Activated naive CD4-positive, alpha-beta T cell treated with anti-CD3 and anti-CD28 coated beads, Interleukin-2, amount 10 ng/mL, durations not matched to agents 7 days and 5 days (primary cell): Measurements from ENCODE around the gene CMTM8.
A peak's percentile ranks its signal among the peaks of the same experiment; 100 is the strongest.

Experiments
- CTCF ChIA-PET: fragments of 350-600 bp; sonication (Branson Sonifier 250); formaldehyde crosslinking; loops from one replicate; lab custom pipeline; 2021; ENCODE audit warnings: antibody characterized with exemption; lab: Charles Lee
- DNase-seq: peaks from one replicate; pipeline ENCODE4 v3.0.0-alpha.2; 2020
- H3K27ac Mint-ChIP-seq: one replicate; pipeline ENCODE4 v1.8.0; 2021; ENCODE audit warnings: mild to moderate bottlenecking, moderate library complexity, mixed read lengths
- H3K27me3 Mint-ChIP-seq: one replicate; pipeline ENCODE4 v1.8.0; 2021; ENCODE audit warnings: mild to moderate bottlenecking, mixed read lengths
- H3K36me3 Mint-ChIP-seq: one replicate; pipeline ENCODE4 v1.8.0; 2021; ENCODE audit warnings: mixed read lengths
- H3K4me1 Mint-ChIP-seq: one replicate; pipeline ENCODE4 v1.8.0; 2021; ENCODE audit warnings: mixed read lengths
- H3K4me3 Mint-ChIP-seq: one replicate; pipeline ENCODE4 v1.8.0; 2021; ENCODE audit warnings: mild to moderate bottlenecking, moderate library complexity, mixed read lengths
- H3K9me3 Mint-ChIP-seq: one replicate; pipeline ENCODE4 v1.8.0; 2021; ENCODE audit warnings: mixed read lengths

The CMTM8 gene

GRCh38 chr3:32296251-32297204, 58.0 kb downstream of the CMTM8 start:
- H3K27ac Mint-ChIP-seq, result peak overlapping the region; percentile 91

GRCh38 chr3:32297366-32297765, 58.9 kb downstream of the CMTM8 start:
- peak overlapping the region; percentile 88 for H3K27ac Mint-ChIP-seq
- peaks cover 47% of the 10 kb centered on the region for H3K4me1 Mint-ChIP-seq
- H3K9me3 Mint-ChIP-seq, result no peaks in the 10 kb centered on the region
- peaks cover 2% of the 10 kb centered on the region for H3K36me3 Mint-ChIP-seq
- H3K27me3 Mint-ChIP-seq, result no peaks in the 10 kb centered on the region
- CTCF ChIA-PET, result interaction anchor here (1.0 to 6.7 kb wide), 12 partner anchors 10 to 171 kb away, joined by 3 to 124 read pairs (median 9); no protein-coding TSS in a partner anchor
- peak; percentile 45 for DNase-seq
- H3K4me3 Mint-ChIP-seq, result no peak overlapping the region

More at GRCh38 chr3:32296251-32297204, 58.0 kb downstream of the CMTM8 start:
- H3K27me3 Mint-ChIP-seq, result no peaks in the 10 kb centered on the region
- CTCF ChIA-PET, result interaction anchor here (0.5 to 6.7 kb wide), 23 partner anchors 8 to 172 kb away, joined by 3 to 124 read pairs (median 5); partner anchors contain the start of gene CMTM8
- no peaks in the 10 kb centered on the region for H3K9me3 Mint-ChIP-seq
- DNase-seq, result peak; percentile 73
- no peak overlapping the region for H3K4me3 Mint-ChIP-seq
- peaks cover 43% of the 10 kb centered on the region for H3K4me1 Mint-ChIP-seq
- H3K36me3 Mint-ChIP-seq, result peaks cover 2% of the 10 kb centered on the region

- H3K27me3 Mint-ChIP-seq, result no peaks in the 10 kb centered on the region
- no peak overlapping the region for H3K4me3 Mint-ChIP-seq
- H3K4me1 Mint-ChIP-seq, result peaks cover 70% of the 10 kb centered on the region
- peaks cover under 1% of the 10 kb centered on the region for H3K9me3 Mint-ChIP-seq
- peaks cover 11% of the 10 kb centered on the region for H3K36me3 Mint-ChIP-seq
- CTCF ChIA-PET, result interaction anchor here (0.6 to 3.9 kb wide), 4 partner anchors 10 to 73 kb away, joined by 3 to 38 read pairs (median 4); no protein-coding TSS in a partner anchor
- H3K27ac Mint-ChIP-seq, result peak overlapping the region; percentile 94
- DNase-seq, result no peak
Observed at GRCh38 chr3:32301426-32301825, 62.9 kb downstream of the CMTM8 start.

- CTCF ChIA-PET, result interaction anchor here (0.7 to 3.9 kb wide), 5 partner anchors 8 to 165 kb away, joined by 3 to 38 read pairs (median 3); no protein-coding TSS in a partner anchor
- Mint-ChIP-seq H3K4me1 (peaks cover 60% of the 10 kb centered on the region), H3K27me3 (no peaks in the 10 kb centered on the region), H3K36me3 (peaks cover 15% of the 10 kb centered on the region), H3K9me3 (peaks cover 3% of the 10 kb centered on the region), H3K4me3 (peak overlapping the region; percentile 47), H3K27ac (peak overlapping the region; percentile 94)
- DNase-seq, result no peak
Observed at GRCh38 chr3:32302601-32303398, 64.3 kb downstream of the CMTM8 start.

GRCh38 chr3:32303399-32303747, 64.9 kb downstream of the CMTM8 start:
- CTCF ChIA-PET, result interaction anchor here (1.6 to 3.9 kb wide), 3 partner anchors 20 to 164 kb away, joined by 3 to 38 read pairs (median 9); no protein-coding TSS in a partner anchor
- peaks cover 15% of the 10 kb centered on the region for H3K36me3 Mint-ChIP-seq
- H3K27me3 Mint-ChIP-seq, result no peaks in the 10 kb centered on the region
- H3K27ac Mint-ChIP-seq, result peak overlapping the region; percentile 94
- peaks cover 57% of the 10 kb centered on the region for H3K4me1 Mint-ChIP-seq
- peak overlapping the region; percentile 47 for H3K4me3 Mint-ChIP-seq
- peaks cover 3% of the 10 kb centered on the region for H3K9me3 Mint-ChIP-seq
- peak; percentile 67 for DNase-seq

- CTCF ChIA-PET, result interaction anchor here (1.2 to 3.9 kb wide), 7 partner anchors 9 to 164 kb away, joined by 3 to 38 read pairs (median 6); no protein-coding TSS in a partner anchor
- H3K9me3 Mint-ChIP-seq, result peaks cover 3% of the 10 kb centered on the region
- peaks cover 15% of the 10 kb centered on the region for H3K36me3 Mint-ChIP-seq
- peak overlapping the region; percentile 85 for H3K27ac Mint-ChIP-seq
- H3K4me3 Mint-ChIP-seq, result no peak overlapping the region
- H3K27me3 Mint-ChIP-seq, result no peaks in the 10 kb centered on the region
- peaks cover 57% of the 10 kb centered on the region for H3K4me1 Mint-ChIP-seq
- DNase-seq, result no peak
Observed at GRCh38 chr3:32303977-32304881, 65.7 kb downstream of the CMTM8 start.

- H3K36me3 Mint-ChIP-seq, result peaks cover 13% of the 10 kb centered on the region
- DNase-seq, result no peak
- no peak overlapping the region for H3K4me3 Mint-ChIP-seq
- no peak overlapping the region for H3K27ac Mint-ChIP-seq
- no peaks in the 10 kb centered on the region for H3K27me3 Mint-ChIP-seq
- CTCF ChIA-PET, result interaction anchor here (1.2 to 3.9 kb wide), 6 partner anchors 7 to 162 kb away, joined by 3 to 38 read pairs (median 6); no protein-coding TSS in a partner anchor
- peaks cover 55% of the 10 kb centered on the region for H3K4me1 Mint-ChIP-seq
- peaks cover 3% of the 10 kb centered on the region for H3K9me3 Mint-ChIP-seq
Observed at GRCh38 chr3:32305361-32305876, 66.9 kb downstream of the CMTM8 start.

GRCh38 chr3:32306072-32306471, 67.6 kb downstream of the CMTM8 start:
- CTCF ChIA-PET, result no interaction called here
- Mint-ChIP-seq H3K4me3 (no peak overlapping the region), H3K27me3 (no peaks in the 10 kb centered on the region), H3K9me3 (peaks cover 3% of the 10 kb centered on the region), H3K27ac (no peak overlapping the region), H3K4me1 (peaks cover 52% of the 10 kb centered on the region), H3K36me3 (peaks cover 13% of the 10 kb centered on the region)
- no peak for DNase-seq

- Mint-ChIP-seq H3K4me1 (peaks cover 51% of the 10 kb centered on the region), H3K27me3 (no peaks in the 10 kb centered on the region), H3K4me3 (no peak overlapping the region), H3K27ac (no peak overlapping the region), H3K36me3 (peaks cover 13% of the 10 kb centered on the region), H3K9me3 (peaks cover 3% of the 10 kb centered on the region)
- CTCF ChIA-PET, result interaction anchor here (0.9 kb wide), 1 partner anchor 27 kb away, joined by 3 read pairs; no protein-coding TSS in a partner anchor
- no peak for DNase-seq
Observed at GRCh38 chr3:32307591-32307990, 69.1 kb downstream of the CMTM8 start.

- H3K27me3 Mint-ChIP-seq, result no peaks in the 10 kb centered on the region
- CTCF ChIA-PET, result interaction anchor here (0.9 kb wide), 1 partner anchor 26 kb away, joined by 3 read pairs; no protein-coding TSS in a partner anchor
- peaks cover 51% of the 10 kb centered on the region for H3K4me1 Mint-ChIP-seq
- peaks cover 3% of the 10 kb centered on the region for H3K9me3 Mint-ChIP-seq
- no peak overlapping the region for H3K4me3 Mint-ChIP-seq
- no peak for DNase-seq
- H3K27ac Mint-ChIP-seq, result no peak overlapping the region
- H3K36me3 Mint-ChIP-seq, result peaks cover 13% of the 10 kb centered on the region
Observed at GRCh38 chr3:32308378-32308777, 69.9 kb downstream of the CMTM8 start.

GRCh38 chr3:32309654-32310242, 71.3 kb downstream of the CMTM8 start:
- no peak for DNase-seq
- Mint-ChIP-seq H3K9me3 (peaks cover 3% of the 10 kb centered on the region), H3K4me1 (peaks cover 51% of the 10 kb centered on the region), H3K27ac (no peak overlapping the region), H3K27me3 (no peaks in the 10 kb centered on the region), H3K4me3 (no peak overlapping the region), H3K36me3 (peaks cover 17% of the 10 kb centered on the region)
- CTCF ChIA-PET, result interaction anchor here (3.3 kb wide), 1 partner anchor 13 kb away, joined by 19 read pairs; no protein-coding TSS in a partner anchor

GRCh38 chr3:32310336-32310735, 71.9 kb downstream of the CMTM8 start:
- no peaks in the 10 kb centered on the region for H3K27me3 Mint-ChIP-seq

More at GRCh38 chr3:32310336-32310735, 71.9 kb downstream of the CMTM8 start:
- Mint-ChIP-seq H3K4me1 (peaks cover 48% of the 10 kb centered on the region), H3K9me3 (peaks cover 3% of the 10 kb centered on the region), H3K36me3 (peaks cover 14% of the 10 kb centered on the region), H3K27ac (no peak overlapping the region), H3K4me3 (no peak overlapping the region)
- DNase-seq, result no peak
- CTCF ChIA-PET, result interaction anchor here (3.3 kb wide), 1 partner anchor 13 kb away, joined by 19 read pairs; no protein-coding TSS in a partner anchor
